K562 (cell line): ENCODE data around the gene TESK1. TPM values are rescaled to one million over a fixed set of nuclear protein-coding genes. Genes with fewer than 3 reads are reported as not detected.

Experiments
- ATAC-seq: fragments of 200-7000 bp; cut with Tn5 transposase; 3 replicates; pipeline ENCODE4 v1.9.1; 2020; ENCODE audit warnings: moderate library complexity
- Bru-seq: library from RNA; stranded (reverse); fragments of 400-500 nt; gene quantifications from one replicate; lab custom pipeline; 2021; lab: Mats Ljungman, UMichigan
- BruChase-seq, 2 experiments: library from RNA; stranded (reverse); fragments of 400-500 nt; gene quantifications; one replicate each; lab custom pipeline; 2021; lab: Mats Ljungman, UMichigan
- BruUV-seq: library from RNA; stranded (reverse); fragments of 400-500 nt; replicated peaks from 2 replicates; lab custom pipeline; 2021; lab: Mats Ljungman, UMichigan
- CTCF ChIA-PET: fragments of 300-600 bp; formaldehyde crosslinking; extraction: SDS; loops from one replicate; lab custom pipeline; 2021; ENCODE audit warnings: low intra/inter-chr PET ratio; lab: Yijun Ruan, JAX
- POLR2A ChIA-PET: fragments of 300-600, 350-650 bp; sonication (Branson Sonifier 250); formaldehyde crosslinking; extraction: SDS; loops from one replicate; lab custom pipeline; 2021; ENCODE audit warnings: antibody characterized with exemption, inconsistent platforms; lab: Yijun Ruan, JAX
- DNase-seq, 4 experiments: peaks; one replicate each; pipeline versions ENCODE4 v3.0.0 to v3.0.0-alpha.2; 2011 to 2018; ENCODE audit warnings: low spot score in 3 of 4, mixed read lengths in 3 of 4; ENCODE audit errors: extremely low read depth in 1 of 4
- FAIRE-seq: peaks from 2 replicates; lab custom pipeline; 2011; peaks lifted over from hg19 to GRCh38; lab: Jason Lieb, UNC
- H2AFZ ChIP-seq: 2 replicates; pipeline ENCODE4 v1.6.0; 2011; ENCODE audit warnings: low read depth, low read length, control low read depth, inconsistent platforms
- H3K27ac ChIP-seq: fragments of 200-600 bp; 3 replicates; pipeline ENCODE4 v1.8.0; 2011; ENCODE audit warnings: low read depth, mild to moderate bottlenecking, control low read depth, inconsistent platforms, low read length, moderate library complexity, mixed read lengths; ENCODE audit errors: extremely low read depth
- H3K27me3 ChIP-seq, 2 experiments: fragments of 300-600 bp in 1 of 2; 2 replicates in 1 of 2; 3 replicates in 1 of 2; pipeline versions ENCODE4 v1.6.0 to v1.8.0; 2011; ENCODE audit warnings: inconsistent platforms in 2 of 2, low read length in 2 of 2, mild to moderate bottlenecking in 1 of 2, mixed read lengths in 1 of 2, moderate library complexity in 1 of 2; ENCODE audit not compliant: control insufficient read depth in 2 of 2, insufficient read depth in 2 of 2
- H3K36me3 ChIP-seq: fragments of 300-600 bp; 3 replicates; pipeline ENCODE4 v1.8.0; 2011; ENCODE audit warnings: mild to moderate bottlenecking, low read length, inconsistent platforms; ENCODE audit not compliant: control insufficient read depth, insufficient read depth
- H3K4me1 ChIP-seq, 2 experiments: fragments of 200-600 bp in 1 of 2; replicated peaks in 1 of 2; 2 replicates in 1 of 2; 3 replicates in 1 of 2; pipeline versions ENCODE4 v1.5.1 to v1.8.0; 2011; ENCODE audit warnings: inconsistent platforms in 2 of 2, low read length in 2 of 2, mild to moderate bottlenecking in 1 of 2, mixed read lengths in 1 of 2, moderate library complexity in 1 of 2; ENCODE audit not compliant: control insufficient read depth in 2 of 2, insufficient read depth in 2 of 2
- H3K4me2 ChIP-seq: 2 replicates; pipeline ENCODE4 v1.6.1; 2011; ENCODE audit warnings: low read length, control low read depth, inconsistent platforms, mixed read lengths; ENCODE audit not compliant: insufficient read depth
- H3K4me3 ChIP-seq: fragments of 200-600 bp; sonication (generic), shearing (Covaris generic); 2 replicates; pipeline ENCODE4 v1.5.1; 2016; ENCODE audit warnings: control low read depth, inconsistent platforms
- H3K79me2 ChIP-seq: fragments of 200-600 bp; 3 replicates; pipeline ENCODE4 v1.8.0; 2011; ENCODE audit warnings: low read length, inconsistent platforms; ENCODE audit not compliant: control insufficient read depth, insufficient read depth
- H3K9ac ChIP-seq, 2 experiments: 2 replicates each; pipeline versions ENCODE4 v1.6.0 to v1.6.1; 2011; ENCODE audit warnings: low read depth in 2 of 2, low read length in 2 of 2, control low read depth in 1 of 2, inconsistent platforms in 1 of 2, mild to moderate bottlenecking in 1 of 2, mixed read lengths in 1 of 2; ENCODE audit not compliant: insufficient read depth in 1 of 2
- H3K9me1 ChIP-seq: one replicate; pipeline ENCODE4 v1.6.0; 2011; ENCODE audit warnings: inconsistent platforms, mild to moderate bottlenecking, low read length, moderate library complexity; ENCODE audit not compliant: control insufficient read depth, insufficient read depth
- H3K9me3 ChIP-seq: replicated peaks from 2 replicates; pipeline ENCODE4 v1.5.1; 2011; ENCODE audit warnings: low read depth, low read length, inconsistent platforms; ENCODE audit not compliant: control insufficient read depth, insufficient read depth
- H4K20me1 ChIP-seq: replicated peaks from 2 replicates; pipeline ENCODE4 v1.6.1; 2011; ENCODE audit warnings: low read length, inconsistent platforms, mixed read lengths; ENCODE audit not compliant: control insufficient read depth, insufficient read depth
- BHLHE40 ChIP-seq: IDR thresholded peaks from 2 replicates; pipeline ENCODE4 v1.6.1; 2011; ENCODE audit warnings: low read length, improper control_type of control experiment
- DACH1 ChIP-seq: fragments of 450-650 bp; IDR thresholded peaks from 2 replicates; pipeline ENCODE4 v1.6.1; 2018; ENCODE audit not compliant: partially characterized antibody
- EGR1 ChIP-seq: fragments of 450-650 bp; conservative IDR thresholded peaks from 2 replicates; pipeline ENCODE4 v1.6.1; 2017; ENCODE audit warnings: mild to moderate bottlenecking
- FUS ChIP-seq: fragments of 200-400 bp; formaldehyde crosslinking; optimal IDR thresholded peaks from 2 replicates; pipeline ENCODE3; 2017; ENCODE audit warnings: low read depth, low read length
- NR2C2 ChIP-seq, 2 experiments: fragments of 200-800 bp in 1 of 2; sonication (Bioruptor generic) in 1 of 2; sonication (generic) in 1 of 2; formaldehyde crosslinking in 1 of 2; IDR thresholded peaks; 2 replicates each; pipeline versions ENCODE4 v1.6.1 to v1.8.0; 2016 to 2022; ENCODE audit warnings: mild to moderate bottlenecking in 1 of 2, missing compliant biosample characterization in 1 of 2, missing genetic modification characterization in 1 of 2, missing genetic modification reagents in 1 of 2
- PHF8 ChIP-seq: fragments of 200-600 bp; sonication (generic); IDR thresholded peaks from 2 replicates; pipeline ENCODE4 v1.6.1; 2012; ENCODE audit warnings: mixed run types, mild to moderate bottlenecking, inconsistent platforms, low read length, moderate library complexity, borderline replicate concordance
- SIX5 ChIP-seq, 2 experiments: IDR thresholded peaks; 2 replicates each; pipeline ENCODE4 v1.6.1; 2011; ENCODE audit warnings: low read length in 2 of 2, borderline replicate concordance in 1 of 2, low read depth in 1 of 2, mild to moderate bottlenecking in 1 of 2, moderate library complexity in 1 of 2; ENCODE audit not compliant: insufficient read depth in 1 of 2
- SRSF7 ChIP-seq: fragments of 200-400 bp; formaldehyde crosslinking; optimal IDR thresholded peaks from 2 replicates; pipeline ENCODE3; 2017; ENCODE audit warnings: mild to moderate bottlenecking, low read depth, low read length
- ZNF121 ChIP-seq: sonication (generic); formaldehyde crosslinking; conservative IDR thresholded peaks from 2 replicates; pipeline ENCODE4 v1.8.0; 2022; ENCODE audit warnings: missing genetic modification reagents
- WGBS: fragments of 100-300 bp; shearing (Covaris generic); methylation state at CpG from one replicate; pipeline ENCODE4 v1.1.6; 2016; ENCODE audit warnings: low coverage, mixed read lengths; ENCODE audit not compliant: insufficient coverage; ENCODE audit errors: missing lambda C conversion rate; 5-methylcytosine and 5-hydroxymethylcytosine counted together
- in situ Hi-C: fragments of 300-500 bp; cut with MboI; formaldehyde crosslinking; loops from 4 replicates; pipeline ENCODE4 v1.15.0; 2018; ENCODE audit warnings: inconsistent platforms, mixed read lengths
- intact Hi-C: fragments of 100-400 bp; cut with micrococcal nuclease; formaldehyde crosslinking; loops from 2 replicates; pipeline ENCODE4 v1.14.2; 2022
- long read RNA-seq, 3 experiments: library from polyadenylated mRNA in 2 of 3; library from RNA in 1 of 3; unstranded in 2 of 3; stranded (forward) in 1 of 3; transcript quantifications; one replicate each; pipeline ENCODE4 v2.0.0, GENCODE V29; 2019 to 2022
- polyA minus RNA-seq, 3 experiments: library from RNA; depleted of rRNA, polyadenylated mRNA; stranded (reverse); fragments of >200 nt; gene quantifications; 2 replicates each; pipeline ENCODE4 v1.2.3, GENCODE V29; 2011
- polyA plus RNA-seq, 8 experiments: library from polyadenylated mRNA; depleted of rRNA in 4 of 8; stranded (reverse) in 5 of 8; unstranded in 3 of 8; fragments of >200 nt; fragmentation: Nextera tagmentation in 2 of 8; fragmentation: Illumina TruSeq in 1 of 8; extraction: Ambion mirVana in 2 of 8; extraction: Trizol in 1 of 8; gene quantifications; 2 replicates each; pipeline versions ENCODE4 v1.2.1 to v1.2.3, GENCODE V29; 2011 to 2014; ENCODE audit warnings: inconsistent platforms in 1 of 8, missing spikeins in 1 of 8
- total RNA-seq, 7 experiments: library from RNA; depleted of rRNA in 6 of 7; stranded (reverse); fragments of >200 nt in 6 of 7; fragmentation: Illumina TruSeq in 2 of 7; extraction: Trizol in 2 of 7; gene quantifications; 2 replicates each; pipeline versions ENCODE4 v1.2.1 to v1.2.3, GENCODE V29; 2011 to 2021; ENCODE audit warnings: low replicate concordance in 1 of 7
- TF ChIP-seq, protein P1 (sequence below), 2 experiments: IDR thresholded peaks; 2 replicates each; pipeline ENCODE4 v1.6.1; 2012; ENCODE audit warnings: improper control_type of control experiment in 2 of 2, low read depth in 2 of 2, low read length in 2 of 2, borderline replicate concordance in 1 of 2

The TESK1 gene, protein sequence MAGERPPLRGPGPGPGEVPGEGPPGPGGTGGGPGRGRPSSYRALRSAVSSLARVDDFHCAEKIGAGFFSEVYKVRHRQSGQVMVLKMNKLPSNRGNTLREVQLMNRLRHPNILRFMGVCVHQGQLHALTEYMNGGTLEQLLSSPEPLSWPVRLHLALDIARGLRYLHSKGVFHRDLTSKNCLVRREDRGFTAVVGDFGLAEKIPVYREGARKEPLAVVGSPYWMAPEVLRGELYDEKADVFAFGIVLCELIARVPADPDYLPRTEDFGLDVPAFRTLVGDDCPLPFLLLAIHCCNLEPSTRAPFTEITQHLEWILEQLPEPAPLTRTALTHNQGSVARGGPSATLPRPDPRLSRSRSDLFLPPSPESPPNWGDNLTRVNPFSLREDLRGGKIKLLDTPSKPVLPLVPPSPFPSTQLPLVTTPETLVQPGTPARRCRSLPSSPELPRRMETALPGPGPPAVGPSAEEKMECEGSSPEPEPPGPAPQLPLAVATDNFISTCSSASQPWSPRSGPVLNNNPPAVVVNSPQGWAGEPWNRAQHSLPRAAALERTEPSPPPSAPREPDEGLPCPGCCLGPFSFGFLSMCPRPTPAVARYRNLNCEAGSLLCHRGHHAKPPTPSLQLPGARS
- 31.6 and 38.4 TPM in 2 replicates for total RNA-seq (2011; cell fraction: chromatin; rRNA removed; ENCODE audit: low replicate concordance)
- total RNA-seq (2011; cell fraction: nucleolus; rRNA removed) = 22.0 and 29.9 TPM in 2 replicates
- total RNA-seq (2011; cell fraction: nucleoplasm; rRNA removed) = 25.6 and 25.8 TPM in 2 replicates
- total RNA-seq (2014; rRNA removed) = 3.7 and 4.8 TPM in 2 replicates
- total RNA-seq (2014; rRNA removed; fragmentation: Illumina TruSeq; extraction: Trizol) = 1.8 and 2.1 TPM in 2 replicates
- total RNA-seq (2015; rRNA removed; fragmentation: Illumina TruSeq; extraction: Trizol) = 4.1 and 4.3 TPM in 2 replicates
- 7.9 and 10.4 TPM in 2 replicates for total RNA-seq (2021)
- 5.9 and 6.2 TPM in 2 replicates for polyA plus RNA-seq (2011; rRNA removed)
- 5.3 and 8.8 TPM in 2 replicates for polyA plus RNA-seq (2011; cell fraction: cytosol; rRNA removed)
- 40.2 and 56.0 TPM in 2 replicates for polyA plus RNA-seq (2011; cell fraction: nucleus; rRNA removed)
- 11.7 and 15.9 TPM in 2 replicates for polyA plus RNA-seq (2012)
- 6.0 and 7.4 TPM in 2 replicates for polyA plus RNA-seq (2014; fragmentation: Illumina TruSeq; extraction: Trizol)
- under 1 TPM; 0.07 to 0.21 TPM for polyA plus RNA-seq (2014; fragmentation: Nextera tagmentation; extraction: Ambion mirVana)
- 5.9 and 8.1 TPM in 2 replicates for polyA plus RNA-seq (2014; rRNA removed)
- 5.2 and 5.7 TPM in 2 replicates for polyA minus RNA-seq (2011; rRNA and poly(A)+ RNA removed)
- 4.2 and 8.7 TPM in 2 replicates for polyA minus RNA-seq (2011; cell fraction: cytosol; rRNA and poly(A)+ RNA removed)
- 12.4 and 17.7 TPM in 2 replicates for polyA minus RNA-seq (2011; cell fraction: nucleus; rRNA and poly(A)+ RNA removed)
- percentile 56 among the genes with signal in this experiment for Bru-seq, nascent RNA
- percentile 52 among the genes with signal in this experiment for BruChase-seq, experiment 1, labeled RNA remaining after a 2-hour chase
- percentile 55 among the genes with signal in this experiment for BruChase-seq, experiment 2, labeled RNA remaining after a 6-hour chase
- long read RNA-seq, experiment 1, partial matches to known transcripts = 9 of 10 reads
- long read RNA-seq, experiment 1, other reads (novel, unspliced or antisense) = 0 of 10 reads
- long read RNA-seq, experiment 2, transcript TESK1-201 (10 exons, 2,421 nt) = major isoform, 6 of 11 reads
- long read RNA-seq, experiment 2, partial matches to known transcripts = 3 of 11 reads
- long read RNA-seq, experiment 2, other reads (novel, unspliced or antisense) = 2 of 11 reads
- long read RNA-seq, experiment 3 = 0 reads

DNA sequence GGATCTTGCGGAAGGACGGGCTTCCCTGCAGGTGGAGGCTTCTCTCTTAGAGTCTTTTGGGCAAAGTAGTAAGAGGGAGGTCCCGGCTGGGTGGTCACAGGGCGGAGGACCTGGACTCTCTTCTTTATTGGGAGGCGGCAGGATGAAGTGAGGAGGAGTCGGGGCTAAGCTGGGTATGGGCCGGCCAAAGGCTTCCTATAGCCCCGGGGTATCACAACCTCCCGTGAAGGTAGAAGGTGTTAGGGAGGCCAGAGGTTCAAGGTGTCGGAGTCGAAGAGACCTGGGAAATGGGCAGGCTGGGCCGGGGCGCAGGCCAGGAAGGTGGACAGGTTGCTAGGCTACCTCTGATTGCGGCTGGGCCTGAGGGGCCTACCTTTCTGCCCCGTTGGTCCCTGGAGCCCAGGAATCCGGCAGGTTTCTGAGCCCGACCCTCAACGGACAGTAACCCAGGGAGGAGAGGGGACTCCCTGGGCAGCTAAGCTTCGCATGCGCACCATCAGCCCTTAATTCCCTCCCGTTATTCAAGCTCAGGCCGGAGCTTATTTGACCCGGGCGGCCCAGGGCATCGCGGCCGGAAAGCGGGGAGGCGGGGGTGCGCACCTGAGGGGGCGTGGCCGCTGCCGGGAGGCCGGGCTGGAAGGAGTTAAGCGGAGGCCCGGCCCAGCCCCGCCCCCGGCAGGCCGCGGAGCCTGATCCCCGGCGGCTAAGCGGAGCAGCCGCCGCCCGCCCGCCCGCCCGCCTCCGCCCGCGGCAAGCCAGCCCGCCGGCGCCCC is at the start of gene TESK1:
Gene TESK1 (plus strand): TSS at position 685 of the 773 bp plus-strand sequence. CDS start 358 bp downstream, outside the sequence.
- in situ Hi-C loops = loop anchor here (5.0 kb wide), 1 partner anchor 43 kb away; no protein-coding TSS in a partner anchor
- BruUV-seq = no TSS peak
- intact Hi-C loops = loop anchor here (2.0 kb wide), 1 partner anchor 52 kb away; no protein-coding TSS in a partner anchor
- ATAC-seq (peak; percentile 76), DNase-seq (peak; percentile 82 to 87 (median 85)), FAIRE-seq (no peak)
- Histone ChIP-seq H3K9me3 (no peaks in the 10 kb centered on the region), H3K9me1 (no peaks in the 10 kb centered on the region), H3K27me3 (no peaks in the 10 kb centered on the region), H2AFZ (peak within 1 kb of the TSS; percentile 98), H3K4me2 (peak within 1 kb of the TSS; percentile 98), H4K20me1 (no peaks in the 10 kb centered on the region), H3K36me3 (peaks cover 11% of the 10 kb centered on the region; the same call in 1 of the 3 replicates), H3K4me3 (peak within 1 kb of the TSS; percentile 58), H3K27ac (peak within 1 kb of the TSS; percentile 85), H3K9ac (peak within 1 kb of the TSS; percentile 59 to 88), H3K79me2 (0 out of 3 replicates have a peak, but pooled peaks cover 4% of the 10 kb centered on the region), H3K4me1 (peaks cover 2 to 26% of the 10 kb centered on the region in 2 experiments; a peak in 3 of 5 replicates)
- ChIA-PET CTCF (no interaction called here), POLR2A (interaction anchor here (0.6 kb wide), 1 partner anchor 11 kb away, joined by 3 read pairs; no protein-coding TSS in a partner anchor)
- 0% methylated on average over 15 of the region's 55 CpGs for WGBS
- TF ChIP-seq EGR1 (peak; percentile 54), FUS (no peak), ZNF121 (CRISPR knock-in tag) (no peak), NR2C2 (CRISPR knock-in tag; IDR thresholded peaks at IDR 0.05) (no peak), NR2C2 (tag; IDR thresholded peaks at IDR 0.05) (no peak), DACH1 (no peak), SRSF7 (no peak), BHLHE40 (0 out of 2 replicates have a peak, but pooled peaks have one; percentile 13), PHF8 (peak; percentile 44; the same call in 1 of the 2 replicates), SIX5 (IDR thresholded peaks at IDR 0.05; ENCODE audit: borderline replicate concordance in 1 of 2, insufficient read depth in 1 of 2, low read depth in 1 of 2, low read length in 2 of 2) (no peak)
- TF ChIP-seq, protein P1, sequence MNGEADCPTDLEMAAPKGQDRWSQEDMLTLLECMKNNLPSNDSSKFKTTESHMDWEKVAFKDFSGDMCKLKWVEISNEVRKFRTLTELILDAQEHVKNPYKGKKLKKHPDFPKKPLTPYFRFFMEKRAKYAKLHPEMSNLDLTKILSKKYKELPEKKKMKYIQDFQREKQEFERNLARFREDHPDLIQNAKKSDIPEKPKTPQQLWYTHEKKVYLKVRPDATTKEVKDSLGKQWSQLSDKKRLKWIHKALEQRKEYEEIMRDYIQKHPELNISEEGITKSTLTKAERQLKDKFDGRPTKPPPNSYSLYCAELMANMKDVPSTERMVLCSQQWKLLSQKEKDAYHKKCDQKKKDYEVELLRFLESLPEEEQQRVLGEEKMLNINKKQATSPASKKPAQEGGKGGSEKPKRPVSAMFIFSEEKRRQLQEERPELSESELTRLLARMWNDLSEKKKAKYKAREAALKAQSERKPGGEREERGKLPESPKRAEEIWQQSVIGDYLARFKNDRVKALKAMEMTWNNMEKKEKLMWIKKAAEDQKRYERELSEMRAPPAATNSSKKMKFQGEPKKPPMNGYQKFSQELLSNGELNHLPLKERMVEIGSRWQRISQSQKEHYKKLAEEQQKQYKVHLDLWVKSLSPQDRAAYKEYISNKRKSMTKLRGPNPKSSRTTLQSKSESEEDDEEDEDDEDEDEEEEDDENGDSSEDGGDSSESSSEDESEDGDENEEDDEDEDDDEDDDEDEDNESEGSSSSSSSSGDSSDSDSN (IDR thresholded peaks at IDR 0.05; ENCODE audit: borderline replicate concordance in 1 of 2, low read depth in 2 of 2, low read length in 2 of 2) = 0 out of 4 replicates have a peak, but pooled peaks of 1 of the 2 experiments have one; percentile 3
